Tibial artery (tissue), 4 donors: ENCODE measurements around the gene CAB39.

Experiments
- DNase-seq, 2 donors: peaks; one replicate each; pipeline ENCODE4 v3.0.0-alpha.2; 2019
- H3K27ac ChIP-seq, 2 donors: fragments of 200-600 bp; sonication (generic) in 1 of 2; 1 replicate in 1 of 2; 2 replicates in 1 of 2; pipeline ENCODE4 v1.5.1; 2018 to 2019; ENCODE audit warnings: mild to moderate bottlenecking in 1 of 2
- H3K27me3 ChIP-seq, 2 donors: fragments of 200-600 bp; sonication (generic) in 1 of 2; one replicate each; pipeline versions ENCODE4 v1.5.1 to v1.6.0; 2016 to 2019
- H3K36me3 ChIP-seq, 3 donors: fragments of 200-600 bp; sonication (generic) in 2 of 3; one replicate each; pipeline ENCODE4 v1.5.1; 2016 to 2019; ENCODE audit warnings: mild to moderate bottlenecking in 2 of 3
- H3K4me1 ChIP-seq, 4 donors: fragments of 200-600 bp; sonication (generic) in 2 of 4; 1 replicate in 3 of 4; 2 replicates in 1 of 4; pipeline ENCODE4 v1.5.1; 2016 to 2019
- H3K4me3 ChIP-seq, 2 donors: fragments of 200-600 bp; sonication (generic) in 1 of 2; 1 replicate in 1 of 2; 2 replicates in 1 of 2; pipeline ENCODE4 v1.5.1; 2018 to 2019; ENCODE audit warnings: mild to moderate bottlenecking in 2 of 2
- H3K9me3 ChIP-seq, 3 donors: fragments of 200-600 bp; sonication (generic) in 1 of 3; one replicate each; pipeline ENCODE4 v1.5.1; 2016 to 2019
- intact Hi-C: fragments of 100-400 bp; cut with DNase I; formaldehyde crosslinking; loops from one replicate; pipeline ENCODE4 v1.15.0; 2023; ENCODE audit warnings: low total_unique reads
- TF ChIP-seq, protein P1 (sequence below), 2 experiments: fragments of 200-600 bp in 1 of 2; fragments of 450-650 bp in 1 of 2; IDR thresholded peaks; one replicate each; pipeline ENCODE4 v1.5.1; 2017 to 2019; ENCODE audit warnings: antibody characterized with exemption in 2 of 2, mild to moderate bottlenecking in 1 of 2, moderate library complexity in 1 of 2

The CAB39 gene

DNA sequence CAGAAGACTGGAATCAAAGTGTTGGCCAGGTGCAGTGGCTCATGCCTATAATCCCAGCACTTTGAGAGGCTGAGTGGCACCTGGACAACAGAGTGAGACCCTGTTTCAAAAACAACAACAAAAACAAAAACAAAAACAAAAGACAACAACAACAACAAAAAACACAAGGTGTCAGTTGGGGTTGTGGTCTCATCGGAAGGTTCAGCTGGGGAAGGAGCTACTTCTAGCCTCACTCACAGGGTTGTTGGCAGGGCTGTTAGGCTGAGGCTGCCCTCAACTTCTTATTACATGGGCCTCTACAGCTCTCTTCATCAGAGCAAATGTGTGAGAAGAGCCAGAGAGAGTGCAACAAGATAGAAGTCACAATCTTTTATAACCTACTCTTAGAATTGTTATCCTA, 34.6 kb upstream of the CAB39 start:
- TF ChIP-seq, protein P1, sequence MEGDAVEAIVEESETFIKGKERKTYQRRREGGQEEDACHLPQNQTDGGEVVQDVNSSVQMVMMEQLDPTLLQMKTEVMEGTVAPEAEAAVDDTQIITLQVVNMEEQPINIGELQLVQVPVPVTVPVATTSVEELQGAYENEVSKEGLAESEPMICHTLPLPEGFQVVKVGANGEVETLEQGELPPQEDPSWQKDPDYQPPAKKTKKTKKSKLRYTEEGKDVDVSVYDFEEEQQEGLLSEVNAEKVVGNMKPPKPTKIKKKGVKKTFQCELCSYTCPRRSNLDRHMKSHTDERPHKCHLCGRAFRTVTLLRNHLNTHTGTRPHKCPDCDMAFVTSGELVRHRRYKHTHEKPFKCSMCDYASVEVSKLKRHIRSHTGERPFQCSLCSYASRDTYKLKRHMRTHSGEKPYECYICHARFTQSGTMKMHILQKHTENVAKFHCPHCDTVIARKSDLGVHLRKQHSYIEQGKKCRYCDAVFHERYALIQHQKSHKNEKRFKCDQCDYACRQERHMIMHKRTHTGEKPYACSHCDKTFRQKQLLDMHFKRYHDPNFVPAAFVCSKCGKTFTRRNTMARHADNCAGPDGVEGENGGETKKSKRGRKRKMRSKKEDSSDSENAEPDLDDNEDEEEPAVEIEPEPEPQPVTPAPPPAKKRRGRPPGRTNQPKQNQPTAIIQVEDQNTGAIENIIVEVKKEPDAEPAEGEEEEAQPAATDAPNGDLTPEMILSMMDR (IDR thresholded peaks at IDR 0.05) = no peak
- intact Hi-C loops = no loop called here
- no peaks in the 10 kb centered on the region for H3K27me3 ChIP-seq
- no peak overlapping the region for H3K27ac ChIP-seq
- no peak for DNase-seq
- H3K9me3 ChIP-seq = peaks cover 0 to 8% (median 7%) of the 10 kb centered on the region in 3 donors
- no peak overlapping the region for H3K4me3 ChIP-seq
- H3K4me1 ChIP-seq = no peaks in the 10 kb centered on the region
- H3K36me3 ChIP-seq = no peaks in the 10 kb centered on the region

DNA sequence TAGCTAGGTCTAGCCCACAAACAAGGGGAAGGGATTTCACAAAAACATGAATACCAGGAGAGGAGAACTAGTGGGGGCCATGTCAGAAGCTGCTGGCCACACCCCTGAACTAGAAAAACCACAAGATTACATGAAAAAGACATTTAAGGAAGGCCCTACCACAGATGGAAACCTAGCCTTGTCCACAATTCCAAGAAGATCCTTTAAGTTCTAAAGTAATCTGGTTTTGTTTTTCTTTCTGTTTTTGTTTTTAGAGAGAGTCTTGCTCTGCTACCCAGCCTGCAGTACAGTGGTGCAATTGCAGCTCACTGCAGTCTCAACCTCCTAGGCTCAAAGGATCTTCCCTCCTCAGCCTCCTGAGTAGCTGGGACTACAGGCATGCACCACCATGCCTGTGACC, 34.2 kb upstream of the CAB39 start:
- H3K27me3 ChIP-seq = no peaks in the 10 kb centered on the region
- peaks cover 0 to 8% (median 7%) of the 10 kb centered on the region in 3 donors for H3K9me3 ChIP-seq
- intact Hi-C loops = no loop called here
- no peaks in the 10 kb centered on the region for H3K4me1 ChIP-seq
- H3K36me3 ChIP-seq = no peaks in the 10 kb centered on the region
- DNase-seq = no peak
- H3K27ac ChIP-seq = no peak overlapping the region
- TF ChIP-seq, protein P1 (IDR thresholded peaks at IDR 0.05) = no peak
- no peak overlapping the region for H3K4me3 ChIP-seq

DNA sequence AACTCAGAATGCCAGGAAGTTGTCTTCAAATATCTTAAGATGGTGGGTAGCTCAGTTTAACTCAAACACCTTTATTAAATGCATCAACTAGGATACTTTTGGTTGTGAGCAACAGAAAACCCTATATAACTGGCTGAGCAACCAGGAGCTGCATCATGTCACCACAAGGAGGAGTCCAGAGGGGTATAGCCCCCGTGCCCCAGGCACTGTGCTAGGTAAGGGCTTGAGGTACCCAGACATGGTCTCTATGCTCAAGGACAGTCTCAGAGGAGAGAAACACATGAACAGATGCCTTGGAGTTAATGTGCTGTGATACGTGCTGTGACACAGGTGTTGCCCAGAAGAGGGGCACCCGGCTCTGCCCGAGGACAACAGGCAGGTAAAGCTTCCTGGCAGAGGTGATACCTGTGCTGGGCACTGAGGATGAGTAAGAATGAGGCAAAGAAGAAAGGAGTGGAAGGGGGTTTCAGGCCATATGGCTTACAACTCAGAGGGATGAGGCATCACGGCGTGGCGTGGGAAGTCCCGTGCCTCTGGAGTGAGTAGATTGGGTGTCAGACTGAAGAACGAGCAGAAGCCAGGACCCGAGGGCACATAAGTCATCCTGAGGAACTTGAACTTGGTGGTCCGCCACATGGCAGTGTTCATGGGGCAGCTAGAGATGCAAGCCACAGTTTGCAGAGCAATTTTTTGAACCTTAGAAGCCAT, 32.0 kb upstream of the CAB39 start:
- H3K27me3 ChIP-seq = no peaks in the 10 kb centered on the region
- intact Hi-C loops = no loop called here

DNA sequence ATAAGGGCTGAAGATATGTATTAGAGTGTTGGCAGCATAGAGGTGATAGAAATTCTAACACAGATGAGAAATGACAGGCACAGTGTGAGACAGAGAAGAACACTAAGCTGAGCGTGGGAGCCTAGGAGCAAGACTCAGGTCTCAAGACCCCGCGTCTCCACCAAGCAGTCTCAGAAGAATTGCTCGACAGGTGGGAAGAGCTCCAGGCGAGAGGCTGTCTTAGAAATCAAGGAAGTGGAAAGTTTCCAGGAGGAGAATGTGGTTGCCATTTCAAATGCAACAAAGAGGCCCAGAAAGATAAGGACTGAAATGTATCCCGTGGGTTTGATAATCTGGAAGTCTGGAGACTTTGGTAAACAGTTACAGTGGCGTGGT, 31.5 kb upstream of the CAB39 start:
- Histone ChIP-seq H3K9me3 (peaks cover 0 to 8% (median 7%) of the 10 kb centered on the region in 3 donors), H3K36me3 (no peaks in the 10 kb centered on the region), H3K4me1 (no peaks in the 10 kb centered on the region), H3K4me3 (no peak overlapping the region), H3K27ac (no peak overlapping the region), H3K27me3 (peaks cover 0 to 4% of the 10 kb centered on the region in 2 donors)
- intact Hi-C loops = no loop called here
- DNase-seq = no peak
- TF ChIP-seq, protein P1 (IDR thresholded peaks at IDR 0.05) = no peak

More for the DNA sequence above, 32.0 kb upstream of the CAB39 start:
- no peak overlapping the region for H3K27ac ChIP-seq
- H3K4me1 ChIP-seq = no peaks in the 10 kb centered on the region
- H3K4me3 ChIP-seq = no peak overlapping the region
- H3K9me3 ChIP-seq = peaks cover 0 to 8% (median 7%) of the 10 kb centered on the region in 3 donors
- H3K36me3 ChIP-seq = no peaks in the 10 kb centered on the region
- TF ChIP-seq, protein P1 (IDR thresholded peaks at IDR 0.05) = no peak
- no peak for DNase-seq

DNA sequence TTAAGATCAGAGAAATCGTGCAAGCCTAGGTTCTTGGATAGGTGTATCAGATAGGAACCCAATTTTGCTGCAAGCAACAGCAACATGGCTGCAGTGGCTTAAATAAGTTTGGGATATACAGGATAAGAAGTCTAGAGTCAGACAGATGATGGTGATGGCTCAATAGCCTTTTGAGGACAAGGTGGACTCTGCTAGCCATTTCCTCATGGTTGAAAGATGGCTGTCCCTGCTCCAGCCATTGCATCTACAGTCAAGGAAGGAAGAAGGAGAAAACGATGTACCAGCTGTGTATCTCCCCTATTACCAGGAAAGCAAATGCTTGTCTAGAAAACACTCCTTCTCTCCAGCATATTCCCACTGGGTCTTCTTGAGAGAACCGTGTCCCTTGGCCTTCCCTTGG, 30.1 kb upstream of the CAB39 start:
- H3K36me3 ChIP-seq = no peaks in the 10 kb centered on the region
- TF ChIP-seq, protein P1 (IDR thresholded peaks at IDR 0.05) = no peak
- intact Hi-C loops = no loop called here
- no peak overlapping the region for H3K27ac ChIP-seq
- no peak for DNase-seq
- peaks cover 0 to 8% (median 7%) of the 10 kb centered on the region in 3 donors for H3K9me3 ChIP-seq
- no peak overlapping the region for H3K4me3 ChIP-seq
- H3K27me3 ChIP-seq = peaks cover 0 to 4% of the 10 kb centered on the region in 2 donors
- H3K4me1 ChIP-seq = no peaks in the 10 kb centered on the region
